Measurements from ENCODE around the gene MLYCD.

Gene MLYCD

DNA sequence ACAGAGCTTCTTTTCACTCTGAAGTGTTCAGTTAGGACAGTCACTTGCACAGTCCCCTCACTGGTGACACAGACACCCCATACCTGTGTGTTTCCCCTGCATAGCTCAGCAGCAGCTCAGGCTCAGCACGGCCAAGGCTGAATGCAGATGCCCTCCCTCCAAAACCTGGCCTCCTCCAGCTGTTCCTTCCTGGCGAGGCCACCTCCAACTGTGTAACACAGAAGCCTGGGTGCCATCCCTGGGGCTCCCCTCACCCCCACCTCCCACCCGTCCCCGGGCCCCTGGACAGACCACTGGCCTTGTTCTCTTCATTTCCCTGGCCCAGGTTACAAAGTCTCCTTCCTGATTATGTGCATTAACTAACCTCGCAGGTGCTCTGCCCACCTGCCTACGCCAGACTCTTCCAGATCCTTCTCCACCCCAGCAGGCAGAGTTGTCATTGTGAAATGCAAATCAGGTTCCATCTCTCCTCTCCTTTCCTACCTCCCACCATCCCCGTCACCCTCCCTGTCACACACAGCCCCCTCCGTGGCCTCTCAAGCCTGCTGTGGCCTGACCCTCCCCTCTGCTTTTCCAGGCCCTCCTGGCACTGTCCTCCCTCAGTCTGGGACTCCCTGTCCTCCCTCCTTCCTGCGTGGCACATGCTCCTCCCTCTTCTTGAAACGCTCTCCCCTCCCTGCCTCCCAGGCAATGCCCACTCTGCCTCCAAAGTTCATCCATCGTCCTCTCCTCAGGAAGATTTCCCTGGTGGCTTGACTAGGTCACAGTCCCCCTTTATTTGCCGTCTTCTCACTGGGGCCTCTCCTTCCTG, 26.4 kb downstream of the MLYCD start:
- no peaks in the 10 kb centered on the region for H3K27me3 ChIP-seq (ENCODE audit: insufficient read depth, insufficient read length)
- H3K9me3 ChIP-seq (ENCODE audit: insufficient read depth, low read length): no peaks in the 10 kb centered on the region
- no peaks in the 10 kb centered on the region for H3K36me3 ChIP-seq (ENCODE audit: insufficient read depth, insufficient read length, low read length)
- H3K4me3 ChIP-seq (ENCODE audit: insufficient read length, low read depth): no peak overlapping the region
- H3K4me1 ChIP-seq (ENCODE audit: insufficient read depth, insufficient read length): peaks cover 9% of the 10 kb centered on the region
- no peak overlapping the region for H3K9ac ChIP-seq (ENCODE audit: insufficient read length, low read depth)
- TF ChIP-seq SUZ12 (IDR thresholded peaks at IDR 0.05; ENCODE audit: extremely low read depth, insufficient read depth, insufficient read length) (no peak), ZNF274 (IDR thresholded peaks at IDR 0.05; ENCODE audit: low read depth, low read length) (no peak), YY1 (IDR thresholded peaks at IDR 0.05; ENCODE audit: insufficient read depth, insufficient read length) (no peak)
- DNase-seq (ENCODE audit: low read depth, low spot score): no peak

- H3K4me3 ChIP-seq (ENCODE audit: insufficient read length, low read depth): no peak overlapping the region
- H3K36me3 ChIP-seq (ENCODE audit: insufficient read depth, insufficient read length, low read length): no peaks in the 10 kb centered on the region
- no peak for TF ChIP-seq YY1 (IDR thresholded peaks at IDR 0.05; ENCODE audit: insufficient read depth, insufficient read length)
- no peak for TF ChIP-seq ZNF274 (IDR thresholded peaks at IDR 0.05; ENCODE audit: low read depth, low read length)
- no peak for TF ChIP-seq SUZ12 (IDR thresholded peaks at IDR 0.05; ENCODE audit: extremely low read depth, insufficient read depth, insufficient read length)
- H3K4me1 ChIP-seq (ENCODE audit: insufficient read depth, insufficient read length): peaks cover 10% of the 10 kb centered on the region
- no peak for DNase-seq (ENCODE audit: low read depth, low spot score)
- H3K9ac ChIP-seq (ENCODE audit: insufficient read length, low read depth): peak overlapping the region; percentile 37
- no peaks in the 10 kb centered on the region for H3K27me3 ChIP-seq (ENCODE audit: insufficient read depth, insufficient read length)
- H3K9me3 ChIP-seq (ENCODE audit: insufficient read depth, low read length): no peaks in the 10 kb centered on the region
Measured at GRCh38 chr16:83925957-83926725, 27.2 kb downstream of the MLYCD start.

DNA sequence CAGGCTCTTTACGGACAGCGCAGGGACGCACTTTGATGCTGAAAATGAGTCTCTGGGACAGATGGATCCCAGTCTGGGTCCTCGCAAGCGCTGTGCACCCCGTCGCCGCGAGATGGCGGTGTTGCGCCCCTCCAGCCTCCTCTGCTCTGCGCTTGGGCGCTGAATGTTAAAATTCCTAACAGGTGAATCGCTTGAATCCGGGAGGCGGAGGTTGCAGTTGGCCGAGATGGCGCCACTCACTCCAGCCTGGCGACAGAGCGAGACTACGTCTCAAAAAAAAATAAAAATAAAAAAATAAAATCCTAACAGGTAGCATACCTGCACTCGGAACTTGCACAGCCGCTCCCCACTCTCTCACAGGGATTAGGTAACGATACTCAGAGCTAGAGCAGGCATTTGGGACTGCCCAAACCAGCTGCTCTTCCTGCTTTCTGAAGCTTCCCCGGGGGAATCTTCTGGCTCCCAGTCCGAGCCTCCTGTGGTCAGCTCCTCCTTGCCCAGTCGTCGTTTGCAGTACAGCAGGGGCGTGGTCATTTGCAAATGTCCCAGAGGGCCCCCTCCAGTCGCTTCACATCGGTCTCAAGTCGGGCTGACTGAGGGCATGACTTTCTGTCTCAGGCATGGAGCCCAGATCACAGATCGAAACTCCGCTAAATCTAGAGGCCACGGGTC, 27.9 kb downstream of the MLYCD start:
- no peaks in the 10 kb centered on the region for H3K9me3 ChIP-seq (ENCODE audit: insufficient read depth, low read length)
- DNase-seq (ENCODE audit: low read depth, low spot score): peak; percentile 81
- no peaks in the 10 kb centered on the region for H3K27me3 ChIP-seq (ENCODE audit: insufficient read depth, insufficient read length)
- peak overlapping the region; percentile 82 for H3K9ac ChIP-seq (ENCODE audit: insufficient read length, low read depth)
- peak overlapping the region; percentile 15 for H3K4me3 ChIP-seq (ENCODE audit: insufficient read length, low read depth)
- H3K4me1 ChIP-seq (ENCODE audit: insufficient read depth, insufficient read length): peaks cover 10% of the 10 kb centered on the region
- H3K36me3 ChIP-seq (ENCODE audit: insufficient read depth, insufficient read length, low read length): no peaks in the 10 kb centered on the region
- TF ChIP-seq ZNF274 (IDR thresholded peaks at IDR 0.05; ENCODE audit: low read depth, low read length) (no peak), SUZ12 (IDR thresholded peaks at IDR 0.05; ENCODE audit: extremely low read depth, insufficient read depth, insufficient read length) (no peak), YY1 (IDR thresholded peaks at IDR 0.05; ENCODE audit: insufficient read depth, insufficient read length) (no peak)

- DNase-seq (ENCODE audit: low read depth, low spot score): no peak
- H3K9me3 ChIP-seq (ENCODE audit: insufficient read depth, low read length): no peaks in the 10 kb centered on the region
- no peak overlapping the region for H3K4me3 ChIP-seq (ENCODE audit: insufficient read length, low read depth)
- TF ChIP-seq YY1 (IDR thresholded peaks at IDR 0.05; ENCODE audit: insufficient read depth, insufficient read length) (no peak), SUZ12 (IDR thresholded peaks at IDR 0.05; ENCODE audit: extremely low read depth, insufficient read depth, insufficient read length) (no peak), ZNF274 (IDR thresholded peaks at IDR 0.05; ENCODE audit: low read depth, low read length) (no peak)
- H3K9ac ChIP-seq (ENCODE audit: insufficient read length, low read depth): no peak overlapping the region
- no peaks in the 10 kb centered on the region for H3K36me3 ChIP-seq (ENCODE audit: insufficient read depth, insufficient read length, low read length)
- H3K4me1 ChIP-seq (ENCODE audit: insufficient read depth, insufficient read length): peaks cover 13% of the 10 kb centered on the region
- no peaks in the 10 kb centered on the region for H3K27me3 ChIP-seq (ENCODE audit: insufficient read depth, insufficient read length)
Measured at GRCh38 chr16:83928341-83929055, 29.6 kb downstream of the MLYCD start.

GRCh38 chr16:83929811-83930555, 31.1 kb downstream of the MLYCD start:
- TF ChIP-seq SUZ12 (IDR thresholded peaks at IDR 0.05; ENCODE audit: extremely low read depth, insufficient read depth, insufficient read length): no peak
- no peak for TF ChIP-seq ZNF274 (IDR thresholded peaks at IDR 0.05; ENCODE audit: low read depth, low read length)
- no peak for TF ChIP-seq YY1 (IDR thresholded peaks at IDR 0.05; ENCODE audit: insufficient read depth, insufficient read length)
- no peak overlapping the region for H3K4me3 ChIP-seq (ENCODE audit: insufficient read length, low read depth)
- H3K9me3 ChIP-seq (ENCODE audit: insufficient read depth, low read length): no peaks in the 10 kb centered on the region
- no peak for DNase-seq (ENCODE audit: low read depth, low spot score)
- H3K36me3 ChIP-seq (ENCODE audit: insufficient read depth, insufficient read length, low read length): no peaks in the 10 kb centered on the region
- no peaks in the 10 kb centered on the region for H3K27me3 ChIP-seq (ENCODE audit: insufficient read depth, insufficient read length)
- H3K4me1 ChIP-seq (ENCODE audit: insufficient read depth, insufficient read length): peaks cover 13% of the 10 kb centered on the region
- peak overlapping the region; percentile 36 for H3K9ac ChIP-seq (ENCODE audit: insufficient read length, low read depth)

Measured in NT2/D1 (cell line).